ENCODE results near the gene ALB.

GRCh38 chr4:73423184-73423583 lies 19.1 kb downstream of the ALB start:
- TF ChIP-seq EZH2phosphoT487 (IDR thresholded peaks at IDR 0.05; ENCODE audit: borderline replicate concordance, low read length) (no peak), EZH2 (IDR thresholded peaks at IDR 0.05; ENCODE audit: low read length, unreplicated experiment) (no peak)

All from PC-3 (cell line).